ENCODE measurements around the gene B4GALT1. TPM values are rescaled to one million over a fixed set of nuclear protein-coding genes. Genes with fewer than 3 reads are reported as not detected.

Gene B4GALT1
- total and polyA plus RNA-seq, 2 donors (not counting 3 experiments of a cell fraction or from before 2014, with no cell fraction given), result 61.4 to 66.5 TPM

- Histone ChIP-seq H3K4me3 (replicated peaks in 1 of 3; ENCODE audit: insufficient read depth in 1 of 3, low read depth in 1 of 3, low read length in 3 of 3) (no peak overlapping the region), H3K9ac (replicated peaks; ENCODE audit: extremely low read depth, insufficient read depth, low read length) (no peak overlapping the region), H3K79me2 (ENCODE audit: control insufficient read depth, insufficient read depth, low read length) (peaks cover 69% of the 10 kb centered on the region), H3K27ac (ENCODE audit: insufficient read depth, low read depth, low read length) (peak overlapping the region; percentile 53), H2AFZ (ENCODE audit: low read depth, low read length) (no peak overlapping the region), H3K4me2 (ENCODE audit: insufficient read depth, low read length) (peak overlapping the region; percentile 84), H3K9me3 (replicated peaks; ENCODE audit: control insufficient read depth, insufficient read depth, low read length) (no peaks in the 10 kb centered on the region), H3K9me1 (replicated peaks; ENCODE audit: control insufficient read depth, extremely low read depth, insufficient read depth, low read length) (no peaks in the 10 kb centered on the region), H3K4me1 (ENCODE audit: control insufficient read depth, extremely low read depth, insufficient read depth, low read length) (peaks cover 36% of the 10 kb centered on the region), H4K20me1 (replicated peaks; ENCODE audit: control insufficient read depth, extremely low read depth, insufficient read depth, low read length) (no peaks in the 10 kb centered on the region), H3K36me3 (ENCODE audit: control insufficient read depth in 2 of 2, extremely low read depth in 1 of 2, insufficient read depth in 2 of 2, low read length in 2 of 2) (no peaks in the 10 kb centered on the region), H3K27me3 (ENCODE audit: control insufficient read depth in 2 of 2, insufficient read depth in 2 of 2, low read length in 2 of 2) (no peaks in the 10 kb centered on the region)
- no TSS peak for BruUV-seq (replicated peaks)
- dilution Hi-C loops (cut with MboI; ENCODE audit: extremely low pct_ligation_motif_present, low sequenced_read_pairs) (no loop called here), intact Hi-C loops (cut with micrococcal nuclease) (no loop called here)
- FAIRE-seq (no peak), DNase-seq (ENCODE audit: low read depth, low spot score) (no peak)
- POLR2A ChIA-PET, result interaction anchor here (1.1 to 1.5 kb wide), 2 partner anchors 16 to 27 kb away, joined by 3 read pairs; partner anchors contain the start of gene B4GALT1
- CTCF ChIA-PET, result interaction anchor here (0.7 to 2.5 kb wide), 14 partner anchors 9 to 80 kb away, joined by 3 to 18 read pairs (median 4); partner anchors contain the start of gene B4GALT1
- TF ChIP-seq, protein P1, sequence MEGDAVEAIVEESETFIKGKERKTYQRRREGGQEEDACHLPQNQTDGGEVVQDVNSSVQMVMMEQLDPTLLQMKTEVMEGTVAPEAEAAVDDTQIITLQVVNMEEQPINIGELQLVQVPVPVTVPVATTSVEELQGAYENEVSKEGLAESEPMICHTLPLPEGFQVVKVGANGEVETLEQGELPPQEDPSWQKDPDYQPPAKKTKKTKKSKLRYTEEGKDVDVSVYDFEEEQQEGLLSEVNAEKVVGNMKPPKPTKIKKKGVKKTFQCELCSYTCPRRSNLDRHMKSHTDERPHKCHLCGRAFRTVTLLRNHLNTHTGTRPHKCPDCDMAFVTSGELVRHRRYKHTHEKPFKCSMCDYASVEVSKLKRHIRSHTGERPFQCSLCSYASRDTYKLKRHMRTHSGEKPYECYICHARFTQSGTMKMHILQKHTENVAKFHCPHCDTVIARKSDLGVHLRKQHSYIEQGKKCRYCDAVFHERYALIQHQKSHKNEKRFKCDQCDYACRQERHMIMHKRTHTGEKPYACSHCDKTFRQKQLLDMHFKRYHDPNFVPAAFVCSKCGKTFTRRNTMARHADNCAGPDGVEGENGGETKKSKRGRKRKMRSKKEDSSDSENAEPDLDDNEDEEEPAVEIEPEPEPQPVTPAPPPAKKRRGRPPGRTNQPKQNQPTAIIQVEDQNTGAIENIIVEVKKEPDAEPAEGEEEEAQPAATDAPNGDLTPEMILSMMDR (IDR thresholded peaks at IDR 0.05; ENCODE audit: extremely low read depth in 1 of 2, insufficient read depth in 1 of 2, low read depth in 1 of 2, low read length in 2 of 2), result no peak
- TF ChIP-seq FOS (IDR thresholded peaks at IDR 0.05; ENCODE audit: borderline replicate concordance, insufficient read depth, low read length) (no peak), JUN (IDR thresholded peaks at IDR 0.05; ENCODE audit: borderline replicate concordance, insufficient read depth, insufficient read length, low read depth) (no peak), MYC (IDR thresholded peaks at IDR 0.05; ENCODE audit: low read depth, low read length) (no peak), POLR2AphosphoS5 (IDR thresholded peaks at IDR 0.05; ENCODE audit: insufficient read depth, low read depth, low read length) (no peak), POLR2A (IDR thresholded peaks at IDR 0.05; ENCODE audit: low read depth, low read length) (no peak), EZH2 (IDR thresholded peaks at IDR 0.05; ENCODE audit: borderline replicate concordance, low read depth, low read length, severe bottlenecking) (no peak), GATA2 (IDR thresholded peaks at IDR 0.05; ENCODE audit: insufficient read depth, insufficient read length, low read depth, low read length) (no peak)
- TF ChIP-seq, protein P2, sequence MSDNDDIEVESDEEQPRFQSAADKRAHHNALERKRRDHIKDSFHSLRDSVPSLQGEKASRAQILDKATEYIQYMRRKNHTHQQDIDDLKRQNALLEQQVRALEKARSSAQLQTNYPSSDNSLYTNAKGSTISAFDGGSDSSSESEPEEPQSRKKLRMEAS (IDR thresholded peaks at IDR 0.05; ENCODE audit: insufficient read depth, insufficient read length), result no peak
Measured at GRCh38 chr9:33151601-33152000, 15.5 kb downstream of the B4GALT1 start.

All from endothelial cell of umbilical vein (primary cell).